Stimulated activated CD4-positive, alpha-beta T cell treated with anti-CD3 and anti-CD28 coated beads, Interleukin-2, amount 100 ng/mL, for 24 hours (primary cell): ENCODE results near the gene RAD21L1.

Experiments used
- DNase-seq, 2 donors: peaks; one replicate each; pipeline ENCODE4 v3.0.0-alpha.2; 2020

The RAD21L1 gene

DNA sequence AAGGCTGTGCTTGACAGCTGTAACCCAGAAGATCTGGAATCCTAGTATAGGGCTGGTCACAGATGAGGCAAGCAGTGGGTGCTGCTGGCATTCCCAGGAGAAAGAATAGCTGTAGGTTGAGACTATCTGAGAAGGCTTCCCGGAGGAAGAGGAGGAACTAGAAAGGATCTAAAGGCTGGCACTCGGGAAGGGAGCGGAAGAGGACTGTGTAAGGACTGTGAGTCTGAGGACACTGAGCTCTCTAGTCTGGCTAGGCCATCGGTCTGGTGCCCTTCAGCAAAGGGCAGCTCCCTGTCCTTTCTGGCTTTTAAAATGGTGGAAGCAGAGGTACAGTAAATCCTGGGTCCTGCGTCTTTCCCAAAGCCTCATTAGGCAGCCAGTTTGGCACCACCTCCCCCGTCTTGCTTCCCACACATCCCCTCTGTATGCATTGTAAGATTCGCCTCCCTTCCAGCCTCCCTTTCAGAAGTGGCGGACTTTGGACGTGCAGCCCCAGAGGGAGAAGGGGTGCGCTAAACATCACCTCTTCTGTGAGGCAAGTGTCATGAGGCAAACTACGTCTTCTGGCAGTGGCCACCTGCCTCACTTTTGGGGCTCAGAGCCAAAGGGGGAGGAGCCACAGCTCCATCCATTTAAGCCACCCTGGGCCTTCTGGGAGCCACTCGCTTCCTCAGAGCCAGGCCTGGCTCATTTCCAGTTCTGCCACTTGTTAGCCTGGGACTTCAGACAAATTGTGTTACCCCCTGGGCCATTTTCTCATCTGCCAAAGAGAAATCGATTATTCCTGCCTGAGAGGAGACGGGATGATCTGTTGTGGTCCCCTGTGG lies 48.9 kb downstream of the RAD21L1 start:
- no peak for DNase-seq

DNA sequence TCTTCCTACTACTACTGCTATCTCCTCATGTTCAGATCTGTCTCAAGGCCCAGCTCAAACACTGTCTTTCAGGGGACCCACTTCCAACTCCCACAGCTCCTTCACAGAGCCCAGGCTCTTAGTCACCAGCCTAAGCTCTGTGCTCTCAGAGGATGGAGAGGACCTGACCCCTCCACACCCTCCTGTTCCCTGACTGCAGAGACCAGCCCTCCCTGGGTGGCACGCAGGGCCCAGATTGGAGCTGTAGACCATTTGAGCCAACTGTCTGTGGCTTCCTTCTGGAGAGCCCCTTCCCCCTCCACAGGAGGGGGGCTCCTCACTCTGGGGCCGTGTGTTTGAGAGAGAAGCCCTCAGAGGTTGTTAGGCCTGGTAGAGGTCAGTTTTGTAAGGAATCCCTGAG lies 50.1 kb downstream of the RAD21L1 start:
- no peak for DNase-seq

- no peak for DNase-seq
Measured at GRCh38 chr20:1277529-1278322, 51.9 kb downstream of the RAD21L1 start.

- DNase-seq = no peak
Measured at GRCh38 chr20:1278993-1279392, 53.1 kb downstream of the RAD21L1 start.

DNA sequence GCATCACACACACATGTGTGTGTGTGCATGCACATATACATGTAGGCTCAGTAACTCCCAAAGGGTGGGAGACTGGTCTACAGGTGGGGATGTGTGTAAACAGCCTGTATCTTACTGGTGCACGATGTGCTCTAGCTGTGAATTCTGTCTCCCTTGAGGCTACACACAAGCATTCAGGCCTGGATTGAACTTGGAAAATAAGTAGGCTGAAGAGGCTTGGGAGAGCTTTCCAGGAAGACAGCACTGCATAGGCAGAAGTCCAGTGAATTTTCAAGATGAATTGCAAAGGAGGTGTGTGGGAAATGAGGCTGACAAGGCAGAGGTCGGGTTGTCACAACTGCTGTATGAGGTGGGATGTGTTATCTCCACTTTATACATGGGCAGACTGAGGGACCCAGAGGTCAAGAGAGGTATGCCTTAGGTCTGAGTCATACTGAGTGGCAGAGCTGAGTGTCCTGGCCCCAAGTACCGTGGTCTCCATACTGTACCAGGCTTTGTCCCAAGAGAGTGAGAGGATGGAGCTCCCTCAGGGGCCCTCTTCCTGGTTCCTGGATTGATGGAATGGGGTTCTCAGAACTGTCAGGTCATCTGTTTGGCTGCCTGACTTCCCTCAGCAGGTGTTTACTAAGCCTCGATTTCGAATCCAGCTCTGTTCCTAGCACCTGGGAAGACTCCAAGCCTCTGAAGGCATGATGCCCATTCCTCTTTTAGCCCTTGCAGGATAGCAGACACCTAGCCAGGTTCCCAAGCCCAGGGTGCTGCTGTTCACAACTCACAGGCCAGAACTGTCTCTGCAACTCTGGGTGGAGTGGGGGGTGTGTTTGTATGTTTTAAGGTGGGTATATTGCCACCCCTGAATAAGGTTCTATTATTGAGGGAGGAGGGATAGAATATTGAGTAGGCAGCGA lies 54.6 kb downstream of the RAD21L1 start:
- peak in 1 of 2 donors; percentile 9 for DNase-seq

- peak in 1 of 2 donors; percentile 11 for DNase-seq
Measured at GRCh38 chr20:1281279-1282057, 55.6 kb downstream of the RAD21L1 start.

- no peak for DNase-seq
Measured at GRCh38 chr20:1282966-1283365, 57.1 kb downstream of the RAD21L1 start.

DNA sequence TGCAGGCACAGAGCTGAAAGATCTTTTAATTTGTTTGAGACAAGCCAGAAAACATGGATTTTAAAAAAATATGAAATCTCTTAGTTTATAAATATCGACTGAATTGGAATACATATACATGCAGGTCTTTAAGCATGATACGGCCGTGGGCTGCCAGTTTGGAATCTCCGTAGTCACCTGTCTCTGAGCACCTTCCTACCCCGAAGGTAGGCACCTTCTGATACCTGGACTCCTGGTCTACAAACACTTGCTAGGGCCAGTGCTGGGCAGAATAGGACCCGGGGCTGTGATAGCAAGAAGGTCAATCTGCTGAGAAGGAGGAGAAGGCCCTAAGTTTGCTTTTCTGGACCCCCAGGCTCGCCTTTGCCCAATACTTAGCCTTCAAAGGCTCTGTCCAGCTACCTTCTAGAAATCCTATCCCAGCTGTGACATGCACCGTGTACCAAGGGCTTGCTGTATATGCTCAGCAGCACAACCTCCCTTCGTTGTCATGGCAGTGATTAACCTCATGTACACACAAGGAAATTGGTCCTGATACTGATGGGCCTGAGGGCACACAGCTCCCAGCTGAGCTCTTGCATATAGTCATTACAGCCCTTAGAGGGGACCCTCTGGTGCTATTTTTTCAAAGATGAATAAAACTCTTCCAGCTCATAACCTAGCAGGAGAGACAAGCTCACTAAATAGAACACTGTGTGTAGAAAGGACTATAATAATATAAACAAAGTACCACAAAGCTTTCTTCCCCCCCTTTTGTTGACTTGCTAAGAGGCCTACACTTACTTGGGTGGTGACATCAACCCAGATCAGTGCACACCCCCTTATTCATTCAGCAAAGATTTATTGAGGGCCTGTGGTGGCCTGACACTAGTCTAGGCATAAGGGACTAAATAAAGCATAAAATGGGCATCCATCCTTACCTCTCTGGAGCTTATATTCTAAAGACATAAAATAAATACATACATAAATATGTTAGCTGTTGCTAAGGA lies 58.0 kb downstream of the RAD21L1 start:
- DNase-seq = no peak

DNA sequence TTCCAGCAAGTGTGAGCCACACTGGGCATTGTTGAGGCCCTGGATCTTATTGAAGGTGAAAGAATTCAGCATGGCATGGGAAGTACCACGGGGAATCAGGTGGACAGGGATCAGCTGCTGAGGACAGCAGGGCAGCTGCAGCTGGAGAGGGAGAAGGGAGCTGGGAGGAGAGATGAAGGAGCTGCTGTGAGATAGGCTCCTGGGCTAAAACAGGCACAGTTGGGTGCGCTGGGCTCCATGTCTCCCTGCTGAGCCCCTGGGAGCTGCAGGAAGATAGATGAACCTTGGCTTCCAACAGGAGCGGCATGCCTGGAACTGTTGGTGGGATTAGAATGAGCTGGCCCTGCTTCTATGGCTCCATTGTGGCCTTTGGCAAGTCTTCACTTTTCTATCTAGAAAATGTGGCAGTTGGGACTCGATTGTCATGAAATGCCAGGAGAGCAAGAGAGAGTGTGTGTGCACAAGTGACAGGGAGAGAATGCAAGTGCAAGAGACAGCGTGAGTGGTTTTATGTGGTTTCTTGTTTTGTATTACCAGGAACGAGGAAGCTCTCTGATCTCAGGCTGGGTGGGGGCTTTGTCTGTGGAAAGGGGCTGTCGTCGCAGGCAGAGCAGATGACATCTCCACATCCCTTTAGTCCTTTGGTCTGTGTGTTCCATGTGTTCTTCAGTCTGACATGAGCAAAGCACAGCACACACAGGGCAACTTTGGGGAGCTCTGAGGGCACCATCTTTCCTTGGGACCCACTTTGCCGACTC lies 60.6 kb downstream of the RAD21L1 start:
- no peak for DNase-seq

DNA sequence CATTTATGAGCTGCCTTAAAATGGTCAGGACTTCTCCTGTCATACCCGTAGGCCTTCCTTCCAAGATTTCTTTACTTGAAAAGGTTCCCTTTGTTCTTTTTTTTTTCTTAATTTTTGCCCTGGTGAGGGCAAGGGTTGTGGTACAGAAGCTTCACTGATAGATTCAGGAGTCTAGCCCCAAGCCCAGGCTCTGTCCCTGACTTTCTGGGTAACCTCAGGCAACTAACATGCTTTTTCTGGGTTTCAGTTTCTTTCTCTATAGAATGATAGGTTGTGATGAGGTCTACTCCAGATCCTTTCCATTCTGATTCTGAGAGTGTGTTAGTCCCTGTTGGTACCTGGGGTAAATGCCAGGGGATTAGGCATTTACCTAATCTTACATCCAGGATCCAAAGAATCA lies 61.5 kb downstream of the RAD21L1 start:
- no peak for DNase-seq

DNA sequence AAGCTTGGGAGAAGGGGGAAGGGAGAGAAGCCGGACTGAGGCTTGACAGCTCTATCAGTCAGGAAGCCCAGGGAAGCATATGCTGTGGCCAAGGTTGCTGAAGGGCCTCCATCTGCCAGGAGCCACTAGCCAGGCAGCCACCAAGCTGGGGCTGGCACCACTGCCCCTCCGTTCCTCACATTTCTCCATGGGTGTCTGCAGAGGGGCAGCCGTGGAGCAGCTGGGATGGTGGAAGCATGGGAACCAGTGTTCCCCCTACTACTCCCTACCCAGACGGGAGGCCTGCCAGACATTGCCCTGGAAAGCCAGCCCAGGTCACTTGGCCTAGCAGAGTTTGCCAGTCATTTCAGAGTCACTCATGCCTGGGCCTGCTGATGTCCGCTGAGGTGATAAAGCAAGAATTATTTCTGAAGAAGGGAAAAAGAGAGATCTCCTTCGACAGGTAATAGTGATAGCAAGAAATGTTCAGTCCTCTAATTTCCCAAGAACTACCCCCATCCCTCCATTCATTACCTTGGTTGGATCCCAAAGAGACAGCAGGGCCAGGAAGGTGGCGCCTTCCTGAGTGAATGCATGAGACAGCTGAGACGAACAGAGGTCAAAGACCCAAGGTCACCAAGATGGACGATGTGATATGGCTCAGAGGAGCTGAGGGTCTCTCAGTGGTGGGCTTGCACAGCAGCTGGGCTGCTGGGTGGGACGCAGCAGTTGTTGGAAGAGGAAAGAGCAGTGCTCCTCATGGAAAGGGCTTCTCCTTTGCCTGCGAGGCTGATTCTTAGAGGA lies 62.1 kb downstream of the RAD21L1 start:
- no peak for DNase-seq

- DNase-seq = no peak
Measured at GRCh38 chr20:1291191-1291741, 65.4 kb downstream of the RAD21L1 start.

DNA sequence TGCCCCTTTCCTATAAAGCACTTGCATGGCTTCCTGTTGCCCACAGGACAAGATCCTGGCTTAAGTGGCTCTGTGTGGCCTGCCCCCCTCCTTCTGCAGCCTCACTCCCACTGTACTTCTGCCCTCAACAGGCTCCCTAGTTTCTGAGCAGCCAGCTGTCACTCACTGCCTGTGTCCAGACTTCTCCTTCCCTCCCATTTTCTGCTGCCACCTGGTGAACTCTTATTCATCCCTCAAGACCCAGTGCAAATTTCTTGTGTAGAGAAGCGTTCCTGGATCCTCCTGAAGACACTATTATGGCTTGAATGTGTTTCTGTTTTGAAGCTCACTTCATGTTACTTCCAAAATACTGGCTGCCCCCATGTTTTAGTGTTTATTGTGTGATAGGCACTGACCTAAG lies 66.8 kb downstream of the RAD21L1 start:
- DNase-seq = no peak

DNA sequence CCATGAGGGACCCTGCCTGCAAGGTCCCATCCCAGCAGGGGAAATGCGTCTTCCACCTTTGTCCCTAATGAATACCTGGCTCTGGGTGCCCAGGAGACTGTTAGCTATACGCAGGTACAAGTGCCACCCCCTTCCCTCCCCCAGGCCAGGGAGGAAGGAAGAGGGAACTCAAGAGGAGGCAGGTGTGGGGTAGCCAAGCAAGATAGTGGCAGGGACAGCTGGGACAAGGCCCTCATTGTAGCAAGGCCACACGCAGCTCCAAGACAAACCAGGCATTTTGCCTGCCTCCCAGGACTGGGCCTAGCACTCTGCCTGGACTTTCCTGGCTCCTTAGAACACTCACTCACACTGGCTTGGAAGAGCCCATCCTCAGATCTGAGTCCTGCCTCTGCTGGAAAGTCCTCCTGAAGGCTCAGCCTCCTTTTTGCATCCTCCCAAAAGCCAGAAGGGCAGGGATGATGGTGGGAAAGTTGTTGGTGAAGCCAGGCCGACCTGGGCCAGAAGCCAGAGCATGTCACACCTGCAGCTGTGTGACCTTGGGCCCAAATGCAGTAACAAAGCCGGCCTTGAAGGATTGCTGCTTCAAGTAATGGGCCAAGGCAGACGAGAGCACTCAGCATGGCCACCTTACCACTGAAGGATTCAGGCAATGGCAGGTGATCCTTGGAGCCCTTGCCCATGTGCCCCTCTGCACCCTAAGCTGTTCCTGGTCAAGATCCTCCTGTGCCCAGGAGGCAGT lies 68.0 kb downstream of the RAD21L1 start:
- DNase-seq = no peak

DNA sequence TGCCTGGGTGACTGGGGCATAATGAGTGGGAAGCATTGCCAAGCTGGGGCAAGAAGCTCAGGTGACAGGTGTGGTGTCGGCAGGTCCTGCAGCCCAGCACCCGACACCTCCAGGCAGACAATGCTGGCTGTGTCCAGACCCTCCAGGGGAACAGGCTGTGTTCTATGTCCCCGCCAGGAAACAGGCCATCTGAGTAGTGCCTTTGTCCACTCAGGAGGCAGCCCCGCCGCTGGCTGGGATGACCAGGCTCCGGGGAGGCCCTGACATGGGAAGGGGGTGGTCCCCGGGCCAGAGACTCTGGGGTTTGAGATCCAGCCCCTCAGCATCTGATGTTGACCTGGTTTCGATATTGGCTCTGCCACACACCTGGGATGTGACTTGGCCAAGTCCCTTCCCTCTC lies 68.7 kb downstream of the RAD21L1 start:
- DNase-seq = no peak

DNA sequence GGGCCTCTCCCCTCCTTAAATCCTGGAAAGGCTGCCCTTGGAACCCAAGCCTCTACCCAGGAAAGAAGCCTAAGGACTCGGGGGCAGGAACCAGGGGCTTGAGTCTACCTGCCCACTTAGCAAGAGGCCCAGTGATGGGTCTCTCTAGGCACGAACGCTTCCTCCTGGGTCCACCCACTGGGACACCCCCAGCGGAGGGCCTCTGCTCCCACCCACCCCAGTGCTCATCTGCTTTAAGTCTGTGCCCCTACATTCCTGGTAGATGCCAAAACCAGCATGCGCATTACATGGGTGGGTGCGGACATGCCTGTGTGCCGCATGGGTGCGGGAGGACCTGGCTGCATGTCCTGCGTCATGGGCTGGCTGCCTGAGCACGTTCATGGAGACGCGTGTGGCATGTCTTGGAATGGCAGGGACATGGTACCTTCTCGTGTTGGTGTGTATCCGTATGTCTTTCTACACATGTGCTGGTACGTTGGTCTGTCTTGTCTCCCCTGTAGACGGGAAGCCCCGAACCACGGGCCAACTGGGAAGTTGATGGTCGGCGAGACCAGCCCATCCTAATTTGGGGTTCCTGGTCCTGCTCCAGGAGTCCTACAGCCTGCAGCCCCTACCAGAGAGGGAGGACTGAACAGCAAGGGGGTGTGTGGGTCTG lies 69.6 kb downstream of the RAD21L1 start:
- no peak for DNase-seq

- no peak for DNase-seq
Measured at GRCh38 chr20:1296117-1296610, 70.3 kb downstream of the RAD21L1 start.

DNA sequence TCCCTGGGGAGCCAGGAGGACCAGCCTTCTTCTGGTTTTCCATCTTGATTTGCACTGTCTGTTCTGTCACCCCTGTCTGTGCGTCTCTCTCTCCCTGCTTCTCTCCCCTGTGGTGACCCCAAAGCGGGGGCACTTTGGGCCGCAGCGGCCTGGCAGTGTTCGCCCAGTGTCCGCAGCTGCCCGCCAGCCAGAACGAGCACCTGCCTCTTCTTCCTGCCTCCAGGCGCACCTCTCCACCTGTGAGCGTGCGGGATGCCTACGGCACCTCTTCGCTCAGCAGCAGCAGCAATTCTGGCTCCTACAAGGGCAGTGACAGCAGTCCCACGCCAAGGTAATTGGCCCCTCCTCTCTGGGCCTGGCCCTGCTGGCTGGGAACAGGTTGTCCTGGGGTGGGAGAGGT lies 71.1 kb downstream of the RAD21L1 start:
- DNase-seq = no peak
